A549 (cell line): ENCODE measurements around the gene GLT1D1. TPM values are rescaled to one million over a fixed set of nuclear protein-coding genes. Genes with fewer than 3 reads are reported as not detected.

Source experiments
- ATAC-seq, 2 experiments: fragments of 200-7000 bp in 1 of 2; fragments of >200 bp in 1 of 2; cut with Nextera tagmentation in 1 of 2; cut with Tn5 transposase in 1 of 2; 3 replicates each; pipeline versions ENCODE4 v1.8.0 to v1.9.1; 2018 to 2020; ENCODE audit warnings: mild to moderate bottlenecking in 1 of 2, moderate library complexity in 1 of 2
- CTCF ChIA-PET: fragments of 300-600 bp; sonication (Branson Sonifier 250); formaldehyde crosslinking; extraction: SDS; loops from one replicate; lab custom pipeline; 2021; ENCODE audit warnings: antibody characterized with exemption, inconsistent platforms; lab: Yijun Ruan, JAX
- POLR2A ChIA-PET: fragments of 350-600 bp; formaldehyde crosslinking; extraction: SDS; loops from one replicate; lab custom pipeline; 2021; ENCODE audit warnings: antibody characterized with exemption, inconsistent platforms; lab: Yijun Ruan, JAX
- DNase-seq, 2 experiments: peaks; one replicate each; pipeline versions ENCODE4 v3.0.0 to v3.0.0-alpha.2; 2011 to 2016; ENCODE audit warnings: low read depth in 1 of 2, low spot score in 1 of 2
- FAIRE-seq: peaks from 2 replicates; lab custom pipeline; 2011; peaks lifted over from hg19 to GRCh38; lab: Jason Lieb, UNC
- H3K27ac ChIP-seq, 2 experiments: fragments of >200 bp; sonication (Bioruptor Twin); formaldehyde crosslinking; 3 replicates each; pipeline ENCODE4 v1.5.1; 2016 to 2017
- H3K4me1 ChIP-seq: fragments of >200 bp; sonication (Bioruptor Twin); formaldehyde crosslinking; 3 replicates; pipeline ENCODE4 v1.6.1; 2016
- H3K4me2 ChIP-seq: fragments of >200 bp; sonication (Bioruptor Twin); formaldehyde crosslinking; 3 replicates; pipeline ENCODE4 v1.6.1; 2016
- H3K4me3 ChIP-seq: fragments of >200 bp; sonication (Bioruptor Twin); formaldehyde crosslinking; 3 replicates; pipeline ENCODE4 v1.5.1; 2016
- H3K9me3 ChIP-seq: fragments of >200 bp; sonication (Bioruptor Twin); formaldehyde crosslinking; 3 replicates; pipeline ENCODE4 v1.6.1; 2016
- ATOH8 ChIP-seq: fragments of 250-450 bp; sonication (Bioruptor Pico); IDR thresholded peaks from 2 replicates; pipeline ENCODE4 v1.5.0; 2020; ENCODE audit warnings: low read depth, mild to moderate bottlenecking, moderate library complexity
- BHLHE40 ChIP-seq: IDR thresholded peaks from 2 replicates; pipeline ENCODE4 v1.6.1; 2012; ENCODE audit warnings: low read depth, low read length, inconsistent platforms
- CBX8 ChIP-seq: fragments of 200-600 bp; sonication (generic); IDR thresholded peaks from 2 replicates; pipeline ENCODE4 v1.6.1; 2016
- CHD2 ChIP-seq: fragments of 150-350 bp; IDR thresholded peaks from 2 replicates; pipeline ENCODE4 v1.6.1; 2014; ENCODE audit warnings: low read length; ENCODE audit not compliant: partially characterized antibody
- EHF ChIP-seq: fragments of 250-450 bp; sonication (Bioruptor Pico); IDR thresholded peaks from 2 replicates; pipeline ENCODE4 v1.5.0; 2020; ENCODE audit warnings: mild to moderate bottlenecking
- EP300 ChIP-seq, 2 experiments: fragments of >200 bp; sonication (Bioruptor Twin); formaldehyde crosslinking; IDR thresholded peaks; 2 replicates in 1 of 2; 3 replicates in 1 of 2; pipeline ENCODE4 v1.6.1; 2016 to 2017
- FOSB ChIP-seq: fragments of 250-450 bp; sonication (Bioruptor Pico); IDR thresholded peaks from 2 replicates; pipeline ENCODE4 v1.5.0; 2020; ENCODE audit warnings: mild to moderate bottlenecking, moderate library complexity
- FOSL2 ChIP-seq, 2 experiments: fragments of 450-650 bp in 1 of 2; fragments of >200 bp in 1 of 2; sonication (Bioruptor Twin) in 1 of 2; formaldehyde crosslinking; IDR thresholded peaks; 2 replicates each; pipeline versions ENCODE4 v1.5.0 to v1.6.1; 2016 to 2020; ENCODE audit warnings: mild to moderate bottlenecking in 1 of 2, moderate library complexity in 1 of 2
- HDAC2 ChIP-seq: fragments of 200-600 bp; sonication (generic); IDR thresholded peaks from 2 replicates; pipeline ENCODE4 v1.6.1; 2016
- HEYL ChIP-seq: fragments of 250-450 bp; sonication (Bioruptor Pico); IDR thresholded peaks from 2 replicates; pipeline ENCODE4 v1.8.0; 2021; ENCODE audit warnings: mild to moderate bottlenecking, moderate library complexity
- HOXB5 ChIP-seq: fragments of 250-450 bp; sonication (Bioruptor Pico); IDR thresholded peaks from 2 replicates; pipeline ENCODE4 v1.5.0; 2020; ENCODE audit warnings: mild to moderate bottlenecking, moderate library complexity
- JUN ChIP-seq, 2 experiments: fragments of >200 bp; sonication (Bioruptor Twin); formaldehyde crosslinking; IDR thresholded peaks; 2 replicates in 1 of 2; 3 replicates in 1 of 2; pipeline ENCODE4 v1.6.1; 2016 to 2017
- KDM1A ChIP-seq: fragments of 200-600 bp; sonication (generic); IDR thresholded peaks from 2 replicates; pipeline ENCODE4 v1.6.1; 2016; ENCODE audit warnings: low read depth, mild to moderate bottlenecking
- KDM5A ChIP-seq: fragments of 200-600 bp; sonication (generic); IDR thresholded peaks from 2 replicates; pipeline ENCODE4 v1.6.1; 2016; ENCODE audit warnings: antibody characterized with exemption, mild to moderate bottlenecking
- MAFK ChIP-seq: fragments of 450-650 bp; IDR thresholded peaks from 2 replicates; pipeline ENCODE4 v1.6.1; 2014; ENCODE audit not compliant: partially characterized antibody
- MAZ ChIP-seq: fragments of 150-350 bp; IDR thresholded peaks from 2 replicates; pipeline ENCODE4 v1.6.1; 2014; ENCODE audit warnings: antibody characterized with exemption, low read depth, low read length, borderline replicate concordance
- MYC ChIP-seq: IDR thresholded peaks from 2 replicates; pipeline ENCODE4 v1.6.1; 2012; ENCODE audit warnings: mild to moderate bottlenecking, inconsistent platforms, low read length, improper control_type of control experiment, borderline replicate concordance
- NPAS2 ChIP-seq: fragments of 250-450 bp; sonication (Bioruptor Pico); IDR thresholded peaks from 2 replicates; pipeline ENCODE4 v1.8.0; 2022; ENCODE audit warnings: mild to moderate bottlenecking, moderate library complexity, borderline replicate concordance
- NR3C1 ChIP-seq: fragments of >200 bp; sonication (Bioruptor Twin); formaldehyde crosslinking; IDR thresholded peaks from 3 replicates; pipeline ENCODE4 v1.6.1; 2017
- PBX3 ChIP-seq: IDR thresholded peaks from 2 replicates; pipeline ENCODE4 v1.6.1; 2012
- POLR2AphosphoS2 ChIP-seq: conservative IDR thresholded peaks from 2 replicates; pipeline ENCODE4 v1.6.1; 2012; ENCODE audit warnings: low read length, improper control_type of control experiment, inconsistent platforms
- RARB ChIP-seq: fragments of 250-450 bp; sonication (Bioruptor Pico); IDR thresholded peaks from 2 replicates; pipeline ENCODE4 v1.8.0; 2021; ENCODE audit warnings: mild to moderate bottlenecking, moderate library complexity
- RCOR1 ChIP-seq: fragments of 150-350 bp; IDR thresholded peaks from 2 replicates; pipeline ENCODE4 v1.6.1; 2014; ENCODE audit warnings: antibody characterized with exemption, low read length, low read depth
- RFX5 ChIP-seq: fragments of 450-650 bp; IDR thresholded peaks from 2 replicates; pipeline ENCODE4 v1.7.1; 2014; ENCODE audit warnings: antibody characterized with exemption, mild to moderate bottlenecking, moderate library complexity
- RNF2 ChIP-seq: fragments of 200-600 bp; sonication (generic); IDR thresholded peaks from 2 replicates; pipeline ENCODE4 v1.6.1; 2016; ENCODE audit warnings: low read depth, mild to moderate bottlenecking, antibody characterized with exemption, moderate library complexity, borderline replicate concordance
- SREBF2 ChIP-seq: fragments of 450-650 bp; IDR thresholded peaks from 2 replicates; pipeline ENCODE4 v1.6.1; 2014; ENCODE audit warnings: mild to moderate bottlenecking, moderate library complexity
- TFCP2L1 ChIP-seq: fragments of 250-450 bp; sonication (Bioruptor Pico); IDR thresholded peaks from 2 replicates; pipeline ENCODE4 v1.5.0; 2021; ENCODE audit warnings: mild to moderate bottlenecking
- TP53 ChIP-seq: fragments of 250-450 bp; sonication (Bioruptor Pico); IDR thresholded peaks from 2 replicates; pipeline ENCODE4 v1.5.0; 2021; ENCODE audit warnings: mild to moderate bottlenecking, moderate library complexity
- USF2 ChIP-seq: fragments of 450-650 bp; IDR thresholded peaks from 2 replicates; pipeline ENCODE4 v1.6.1; 2014; ENCODE audit warnings: antibody characterized with exemption
- ZC3H11A ChIP-seq: fragments of 450-650 bp; IDR thresholded peaks from 2 replicates; pipeline ENCODE4 v1.6.1; 2014; ENCODE audit warnings: antibody characterized with exemption, mild to moderate bottlenecking
- ZFP36 ChIP-seq: fragments of 450-650 bp; IDR thresholded peaks from 2 replicates; pipeline ENCODE4 v1.6.1; 2014; ENCODE audit warnings: borderline replicate concordance; ENCODE audit not compliant: partially characterized antibody
- WGBS: methylation state at CpG from one replicate; pipeline ENCODE4 v1.1.6; 2017; ENCODE audit errors: missing lambda C conversion rate; 5-methylcytosine and 5-hydroxymethylcytosine counted together
- polyA plus RNA-seq, 4 experiments: library from polyadenylated mRNA; depleted of rRNA in 3 of 4; stranded (reverse); fragments of >200 nt; fragmentation: RNase III in 1 of 4; extraction: RNeasy Plus Mini Kit Qiagen cat#74134 plus additional on column Dnase treatment in 1 of 4; gene quantifications; 2 replicates in 3 of 4; 3 replicates in 1 of 4; pipeline ENCODE4 v1.2.3, GENCODE V29; 2011 to 2017

Gene GLT1D1
- polyA plus RNA-seq, 2 of the 4 experiments (the other 2 are of a cell fraction), result not detected

- WGBS, result 4% methylated on average over 5 of the region's 5 CpGs
- Histone ChIP-seq H3K27ac (no peak overlapping the region), H3K9me3 (no peaks in the 10 kb centered on the region)
- no peak for FAIRE-seq
- no peak for DNase-seq
- ATAC-seq, result no peak
- TF ChIP-seq BHLHE40 (no peak), MAFK (no peak), FOSB (no peak), NPAS2 (no peak), CHD2 (no peak), PBX3 (no peak), CBX8 (no peak), HEYL (CRISPR knock-in tag) (no peak), TFCP2L1 (CRISPR knock-in tag) (no peak), ZC3H11A (no peak), FOSL2 (IDR thresholded peaks at IDR 0.05) (no peak), FOSL2 (CRISPR knock-in tag; IDR thresholded peaks at IDR 0.05) (no peak), NR3C1 (no peak), RCOR1 (no peak), EHF (CRISPR knock-in tag) (no peak), KDM1A (no peak), RFX5 (no peak), SREBF2 (no peak), MYC (no peak), JUN (IDR thresholded peaks at IDR 0.05) (no peak), EP300 (IDR thresholded peaks at IDR 0.05) (no peak)
- TF ChIP-seq, all 56 proteins: peak for 0
- CTCF ChIA-PET, result no interaction called here
- H3K4me2 ChIP-seq, result no peak overlapping the region
- no peak overlapping the region for H3K4me3 ChIP-seq
- H3K4me1 ChIP-seq, result no peaks in the 10 kb centered on the region
- POLR2A ChIA-PET, result no interaction called here
These were observed 156.8 kb downstream of the GLT1D1 start for GRCh38 chr12:129009833-129010622.

GRCh38 chr12:129016159-129016558 lies 162.9 kb downstream of the GLT1D1 start:
- H3K4me1 ChIP-seq, result no peaks in the 10 kb centered on the region
- no peaks in the 10 kb centered on the region for H3K9me3 ChIP-seq
- FAIRE-seq, result no peak
- TF ChIP-seq KDM5A, result no peak
- TF ChIP-seq TP53 (CRISPR knock-in tag), result no peak
- no peak for TF ChIP-seq RFX5
- no peak for TF ChIP-seq MAZ
- no peak for TF ChIP-seq EHF (CRISPR knock-in tag)
- no peak for TF ChIP-seq ZFP36
- no peak for TF ChIP-seq HDAC2
- no peak for TF ChIP-seq ZC3H11A
- no peak for TF ChIP-seq POLR2AphosphoS2
- no peak for TF ChIP-seq RNF2
- no peak for TF ChIP-seq USF2
- no peak for TF ChIP-seq RARB (CRISPR knock-in tag)
- no peak for TF ChIP-seq HOXB5
- TF ChIP-seq ATOH8, result no peak
- ATAC-seq, result no peak
- no peak overlapping the region for H3K4me2 ChIP-seq
- ChIA-PET CTCF (no interaction called here), POLR2A (no interaction called here)
- H3K4me3 ChIP-seq, result no peak overlapping the region
- no peak overlapping the region for H3K27ac ChIP-seq
- 1% methylated on average over 6 of the region's 7 CpGs for WGBS
- no peak for DNase-seq
